Measurements from ENCODE around the gene AMPD2.

DNA sequence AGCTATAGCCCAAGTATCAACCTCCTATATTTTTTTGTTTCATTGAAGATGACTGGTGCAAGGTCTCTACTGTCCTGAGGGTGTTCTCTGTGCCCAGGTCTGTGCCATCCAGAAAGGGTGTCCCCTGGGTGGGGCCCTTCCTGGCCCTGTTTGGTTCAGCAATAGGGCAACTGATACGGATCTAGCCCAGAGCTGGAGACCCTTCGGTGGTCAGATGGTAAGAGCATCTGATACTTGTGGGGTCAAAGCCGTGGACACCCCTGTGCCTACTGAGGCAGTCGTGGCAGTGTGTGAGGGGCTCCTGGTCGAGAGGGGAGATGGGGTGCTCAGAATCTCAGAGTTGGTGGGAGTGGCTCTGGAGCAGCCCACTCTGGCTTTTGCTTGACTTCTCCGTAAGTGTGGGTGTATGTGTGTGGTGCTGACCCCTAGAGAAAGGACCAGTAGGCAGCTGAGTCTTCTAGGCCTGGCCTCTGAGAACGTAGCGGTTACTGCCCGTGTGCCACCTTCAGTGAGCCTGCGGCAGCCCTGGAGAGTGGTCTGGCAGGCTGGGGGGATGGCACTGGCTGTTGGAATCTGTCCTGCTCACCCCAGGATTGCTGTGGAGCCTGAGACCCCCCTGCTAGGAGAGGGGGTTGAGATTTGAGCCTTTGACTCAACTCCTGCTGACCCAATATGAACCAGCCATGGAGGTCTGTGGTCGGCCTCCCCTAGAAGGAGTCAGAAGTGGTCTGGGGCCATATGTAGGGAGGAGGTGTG lies 2.7 kb downstream of the AMPD2 start:
- no peak for TF ChIP-seq MYC (IDR thresholded peaks at IDR 0.05; ENCODE audit: low read depth, low read length)
- TF ChIP-seq, protein P1, sequence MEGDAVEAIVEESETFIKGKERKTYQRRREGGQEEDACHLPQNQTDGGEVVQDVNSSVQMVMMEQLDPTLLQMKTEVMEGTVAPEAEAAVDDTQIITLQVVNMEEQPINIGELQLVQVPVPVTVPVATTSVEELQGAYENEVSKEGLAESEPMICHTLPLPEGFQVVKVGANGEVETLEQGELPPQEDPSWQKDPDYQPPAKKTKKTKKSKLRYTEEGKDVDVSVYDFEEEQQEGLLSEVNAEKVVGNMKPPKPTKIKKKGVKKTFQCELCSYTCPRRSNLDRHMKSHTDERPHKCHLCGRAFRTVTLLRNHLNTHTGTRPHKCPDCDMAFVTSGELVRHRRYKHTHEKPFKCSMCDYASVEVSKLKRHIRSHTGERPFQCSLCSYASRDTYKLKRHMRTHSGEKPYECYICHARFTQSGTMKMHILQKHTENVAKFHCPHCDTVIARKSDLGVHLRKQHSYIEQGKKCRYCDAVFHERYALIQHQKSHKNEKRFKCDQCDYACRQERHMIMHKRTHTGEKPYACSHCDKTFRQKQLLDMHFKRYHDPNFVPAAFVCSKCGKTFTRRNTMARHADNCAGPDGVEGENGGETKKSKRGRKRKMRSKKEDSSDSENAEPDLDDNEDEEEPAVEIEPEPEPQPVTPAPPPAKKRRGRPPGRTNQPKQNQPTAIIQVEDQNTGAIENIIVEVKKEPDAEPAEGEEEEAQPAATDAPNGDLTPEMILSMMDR (IDR thresholded peaks at IDR 0.05; ENCODE audit: low read depth, low read length), result no peak
- no peak for TF ChIP-seq POLR2A (IDR thresholded peaks at IDR 0.05; ENCODE audit: extremely low read depth, insufficient read length)

Measured in NB4 (cell line).